GM21717 (cell line): ENCODE measurements around the gene NALF2.
A peak's percentile ranks its signal among the peaks of the same experiment; 100 is the strongest.

Experiments
- ATAC-seq: cut with Tn5 transposase; IDR thresholded peaks from one replicate; pipeline ENCODE4 v1.9.1; 2021; ENCODE audit warnings: mild to moderate bottlenecking, moderate library complexity; ENCODE audit not compliant: unreplicated experiment

NALF2 gene

DNA sequence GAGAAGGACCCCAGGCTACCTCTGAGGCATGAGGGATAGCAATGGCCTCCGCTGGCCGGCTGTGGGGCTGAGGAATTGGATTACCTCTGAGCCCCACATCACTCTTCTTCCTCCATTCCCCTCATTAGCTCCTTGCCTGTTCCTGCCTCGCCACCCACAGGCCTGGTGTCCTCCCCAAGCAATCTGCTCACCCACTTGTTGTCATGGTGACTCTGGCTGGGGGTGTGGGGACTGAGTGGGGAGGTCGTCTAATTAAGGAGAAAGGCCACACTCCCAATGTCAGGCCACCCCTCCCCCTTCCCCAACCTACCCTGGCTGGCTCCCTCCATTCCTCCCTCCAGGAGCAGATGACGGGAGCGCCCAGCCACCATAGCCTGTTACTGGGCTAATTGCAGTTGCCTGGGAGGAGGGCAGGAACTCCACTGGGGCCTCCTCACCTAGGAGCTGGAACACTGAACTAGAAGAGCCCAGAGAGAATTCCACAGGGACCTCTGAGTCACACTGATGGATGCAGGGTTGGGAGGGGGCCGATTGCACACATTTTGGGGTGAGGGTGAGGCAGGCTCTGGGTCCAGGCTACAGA is 20.7 kb downstream of the NALF2 start:
- no peak for ATAC-seq

DNA sequence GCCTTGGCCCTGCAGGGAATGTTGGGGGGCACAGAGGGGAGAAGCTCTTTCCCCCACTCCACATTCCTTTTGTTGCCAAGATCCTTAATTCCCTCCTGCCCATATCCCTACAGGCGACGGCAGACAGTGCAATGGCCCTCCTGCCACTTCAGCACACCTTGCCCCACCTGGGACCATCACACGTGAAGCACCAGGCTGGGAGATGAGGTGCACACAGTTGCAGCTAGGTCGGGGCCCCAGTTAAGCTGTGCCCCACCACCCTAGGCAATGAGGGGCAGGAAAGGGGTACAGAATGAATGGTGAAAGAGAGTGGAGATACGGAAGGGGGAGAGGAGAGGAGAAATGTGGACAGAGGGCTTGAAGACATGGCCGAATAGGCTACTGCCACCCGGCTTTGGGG is 26.2 kb downstream of the NALF2 start:
- no peak for ATAC-seq

DNA sequence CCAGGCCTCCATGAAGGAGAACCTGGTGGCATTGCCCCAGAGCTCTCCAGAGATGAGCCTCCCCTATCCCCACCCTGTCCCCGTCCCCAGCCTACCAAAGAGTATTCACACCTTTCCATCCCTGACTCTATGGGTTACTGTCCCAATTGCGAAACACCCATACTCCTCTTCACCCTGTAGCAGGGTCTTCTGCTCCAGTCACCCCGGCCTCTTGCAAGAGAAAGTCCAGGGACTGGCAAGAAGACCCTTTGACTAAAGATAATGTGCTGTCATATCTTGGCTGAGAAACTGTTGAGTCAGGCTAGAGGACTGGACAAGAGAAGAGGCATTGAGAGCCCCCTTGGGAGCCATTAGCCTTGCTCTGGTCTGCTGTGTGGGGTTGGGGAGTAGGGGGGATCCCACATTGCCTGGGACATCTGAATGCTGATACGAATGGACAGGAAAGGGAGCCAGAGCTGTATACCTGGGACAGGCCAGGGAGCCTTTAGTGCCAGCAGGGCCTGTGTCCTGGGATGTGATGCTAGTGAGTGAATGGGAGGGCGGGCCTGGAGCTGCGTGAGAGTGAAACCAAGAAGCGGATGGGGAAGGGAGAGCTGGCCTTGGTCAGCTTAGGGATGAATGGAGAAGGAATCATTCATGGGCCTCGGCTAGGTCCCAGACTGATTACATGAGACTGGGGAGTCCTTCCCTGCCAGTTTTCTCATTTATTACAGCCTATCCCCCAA is 27.1 kb downstream of the NALF2 start:
- ATAC-seq = no peak

DNA sequence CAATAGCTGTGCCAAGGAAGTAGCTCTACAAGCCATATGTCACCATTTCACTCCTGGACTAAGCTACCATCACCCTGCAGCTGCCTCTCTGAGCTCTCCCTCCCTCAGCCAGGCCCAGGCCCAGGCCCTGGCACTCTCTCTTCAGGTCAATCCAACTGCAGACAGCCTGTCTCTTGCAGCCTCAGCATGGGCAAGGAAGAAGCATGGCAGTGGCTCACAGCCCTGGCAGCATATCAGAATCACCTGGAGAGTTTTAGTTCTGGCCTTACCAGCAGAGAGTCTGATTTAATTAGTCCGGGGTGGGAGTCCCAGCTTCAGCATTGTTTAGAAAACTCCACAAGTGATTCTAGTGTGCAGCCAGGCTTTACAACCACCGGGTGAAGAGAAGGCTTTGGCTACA is 31.5 kb downstream of the NALF2 start:
- no peak for ATAC-seq

DNA sequence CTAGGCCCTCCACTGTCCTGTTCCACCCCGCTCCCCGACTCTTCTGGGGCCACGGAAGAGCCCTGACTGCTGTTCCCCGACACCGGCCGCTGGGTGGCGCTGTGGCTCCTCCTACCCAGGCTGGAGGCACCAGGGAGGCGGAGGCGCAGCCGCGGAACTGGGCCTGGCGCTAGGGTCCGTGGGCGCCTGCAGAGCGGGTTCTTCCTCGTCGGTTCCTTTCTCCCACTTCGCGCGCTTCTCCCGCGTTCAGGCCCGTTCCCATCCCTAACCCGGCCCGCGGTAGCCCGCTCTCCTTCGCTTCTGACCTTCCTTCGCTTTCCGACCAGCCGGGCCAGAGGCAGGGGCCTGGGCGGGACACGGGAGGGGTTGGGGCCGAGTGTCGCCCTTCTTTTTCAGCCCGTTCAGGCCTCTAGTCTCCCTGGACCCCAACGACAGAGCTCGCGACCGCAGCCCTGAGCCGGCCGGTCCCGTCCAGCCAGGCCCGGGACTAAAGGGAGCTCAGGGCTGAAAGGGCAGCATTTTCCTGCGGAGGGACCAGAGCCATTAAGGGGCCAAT is 34.3 kb downstream of the NALF2 start:
- ATAC-seq = peak; percentile 82

DNA sequence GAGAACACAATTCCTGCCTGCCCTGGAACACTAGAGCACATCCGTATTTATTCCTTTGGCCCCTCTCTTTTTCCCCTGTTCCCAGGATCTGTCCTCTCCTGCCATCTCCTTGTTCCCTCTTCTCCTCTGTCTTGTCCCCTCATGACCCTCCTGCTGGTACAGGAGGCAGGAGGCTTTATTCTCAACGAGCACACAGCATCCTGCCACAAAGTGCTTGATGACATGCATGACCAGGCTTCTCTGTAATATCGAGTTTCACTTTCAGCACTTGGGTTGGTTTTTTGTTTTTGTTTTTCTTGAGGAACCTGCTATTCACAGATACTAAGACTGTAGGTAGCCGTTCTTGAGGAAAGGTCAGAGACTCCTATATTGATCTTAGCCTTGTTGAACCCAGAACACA is 35.3 kb downstream of the NALF2 start:
- ATAC-seq = no peak

DNA sequence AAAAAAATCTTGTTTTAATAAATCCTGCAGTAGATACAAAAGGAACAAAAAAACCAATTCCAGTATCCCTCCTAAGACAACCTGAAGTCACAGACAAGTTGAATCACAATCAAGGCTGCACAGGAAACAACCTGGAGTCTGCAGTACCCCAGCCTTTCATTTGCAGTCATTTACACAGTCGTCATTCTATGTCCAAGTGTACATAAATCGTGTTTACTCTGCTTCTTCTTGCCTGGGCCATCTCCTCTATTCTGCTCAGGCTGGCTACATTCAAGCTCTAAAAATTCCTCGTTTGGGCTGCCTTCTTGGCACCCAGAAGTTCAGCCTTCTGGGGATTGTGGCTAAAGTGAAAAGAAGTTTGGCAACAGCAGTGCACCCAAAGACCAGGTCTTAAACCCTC is 37.8 kb downstream of the NALF2 start:
- ATAC-seq = no peak

DNA sequence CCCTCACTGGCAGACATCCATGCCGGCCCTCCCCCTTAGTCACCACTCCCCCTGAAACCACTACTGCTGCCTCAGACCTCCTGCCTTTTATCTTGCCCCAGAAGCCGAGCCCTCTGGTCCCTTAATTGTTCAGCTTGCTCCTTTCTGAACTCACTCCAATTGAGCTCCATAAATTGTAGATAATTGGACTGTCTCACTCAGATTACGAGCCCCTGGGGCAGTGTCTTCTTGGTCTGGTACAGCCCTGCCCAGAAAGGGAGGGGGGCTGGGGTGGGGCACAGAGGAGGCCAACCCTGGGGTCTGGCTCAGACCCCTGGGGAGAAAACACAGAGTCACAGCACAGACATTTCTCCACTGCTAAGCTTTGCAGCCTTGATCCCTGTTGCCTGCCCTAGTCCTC is 39.4 kb downstream of the NALF2 start:
- no peak for ATAC-seq

DNA sequence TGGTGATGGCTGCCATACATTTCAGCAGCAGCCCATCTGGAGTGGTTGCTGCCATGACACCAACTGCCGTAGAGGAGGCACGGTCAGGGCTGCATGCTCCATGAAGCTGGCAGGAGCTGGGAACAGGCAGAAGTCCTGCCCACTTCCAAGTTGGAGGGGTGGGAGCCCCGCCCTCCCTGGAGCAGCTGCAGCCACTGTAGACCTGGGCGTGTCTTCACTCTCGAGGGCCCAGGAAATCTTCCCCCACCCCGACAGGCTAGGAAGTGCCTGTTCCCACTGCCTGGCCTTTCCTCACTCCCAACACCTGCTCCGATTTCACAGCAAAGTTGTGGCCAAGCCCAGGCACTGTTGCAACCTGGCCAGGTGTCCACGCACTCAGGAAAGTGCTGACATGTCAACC is 42.3 kb downstream of the NALF2 start:
- ATAC-seq = no peak

DNA sequence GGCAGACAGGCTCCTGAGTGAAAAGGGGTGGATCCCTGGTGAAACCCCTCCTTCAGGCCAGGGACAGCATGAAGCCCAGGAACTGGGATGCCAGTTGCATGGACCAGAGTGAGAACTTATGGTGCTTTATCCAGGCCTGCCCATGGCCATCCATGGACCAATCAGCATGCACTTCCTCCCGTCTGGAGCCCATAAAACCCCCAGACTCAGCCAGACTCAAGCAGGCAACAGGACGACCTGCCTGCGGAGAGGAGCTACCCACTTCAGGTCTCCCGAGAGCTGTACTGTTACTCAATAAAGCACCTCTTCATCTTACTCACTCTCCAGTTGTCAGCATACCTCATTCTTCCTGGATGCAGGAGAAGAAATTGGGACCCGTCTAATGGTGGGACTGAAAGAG is 42.9 kb downstream of the NALF2 start:
- no peak for ATAC-seq

DNA sequence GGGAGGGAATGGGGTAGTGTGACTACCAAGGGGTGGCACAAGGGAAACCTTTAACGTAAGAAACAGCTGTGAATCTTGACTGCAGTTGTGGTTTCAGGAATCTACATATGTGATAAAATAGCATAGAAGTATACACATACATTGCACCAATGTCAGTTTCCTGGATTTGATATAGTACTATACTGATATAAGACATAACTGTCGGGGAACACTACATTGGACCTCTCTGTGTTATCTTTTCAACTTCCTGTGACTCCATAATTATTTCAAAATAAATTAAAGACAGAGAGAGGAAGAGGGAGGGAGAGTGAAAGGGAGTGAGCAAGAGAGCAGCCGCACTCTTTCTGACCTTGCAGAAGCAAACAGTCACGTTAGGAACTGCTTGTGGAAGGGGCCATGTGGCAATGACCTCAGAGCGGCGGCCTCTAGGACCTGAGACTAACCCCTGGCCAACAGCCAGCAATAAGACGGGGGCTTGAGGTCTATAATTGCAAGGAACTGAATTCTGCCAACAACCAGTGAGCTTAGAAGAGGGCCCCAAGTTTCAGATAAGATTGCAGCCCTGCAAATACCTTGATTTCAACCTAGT is 47.4 kb downstream of the NALF2 start:
- no peak for ATAC-seq

DNA sequence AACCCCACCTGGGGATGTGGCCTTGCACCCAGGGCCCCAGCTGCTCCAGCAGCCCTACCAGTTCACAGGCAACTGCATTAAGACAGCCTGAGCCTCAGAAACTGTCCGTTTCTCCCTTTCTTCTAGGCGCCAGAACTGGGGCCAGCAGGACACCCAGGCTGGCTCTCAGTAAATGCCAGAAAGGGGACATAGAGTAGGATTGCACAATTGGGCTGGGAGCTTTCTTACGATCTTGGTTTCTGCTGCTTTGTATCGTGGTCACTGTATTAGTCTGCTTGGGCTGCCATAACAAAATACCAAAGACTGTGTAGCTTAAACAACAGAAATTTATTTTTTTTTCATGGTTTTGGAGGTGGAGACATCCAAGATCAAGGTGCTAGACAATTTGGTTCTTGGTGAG is 48.4 kb downstream of the NALF2 start:
- no peak for ATAC-seq
